Raji (cell line): ENCODE results near the gene SLC24A3.

Experiments used
- POLR2A ChIP-seq: IDR thresholded peaks from 2 replicates; pipeline ENCODE4 v1.6.1; 2011; ENCODE audit warnings: low read depth, low read length, control low read depth; ENCODE audit not compliant: insufficient read depth

The SLC24A3 gene

GRCh38 chr20:19257865-19258264 lies 45.4 kb downstream of the SLC24A3 start:
- no peak for TF ChIP-seq POLR2A

GRCh38 chr20:19259141-19259591 lies 46.7 kb downstream of the SLC24A3 start:
- TF ChIP-seq POLR2A, result no peak

GRCh38 chr20:19260412-19261090 lies 48.1 kb downstream of the SLC24A3 start:
- no peak for TF ChIP-seq POLR2A

- TF ChIP-seq POLR2A, result no peak
Measured at GRCh38 chr20:19264191-19264590, 51.7 kb downstream of the SLC24A3 start.

- TF ChIP-seq POLR2A, result no peak
Measured at GRCh38 chr20:19265646-19266374, 53.4 kb downstream of the SLC24A3 start.

- no peak for TF ChIP-seq POLR2A
Measured at GRCh38 chr20:19268426-19268825, 56.0 kb downstream of the SLC24A3 start.

GRCh38 chr20:19269737-19270340 lies 57.4 kb downstream of the SLC24A3 start:
- no peak for TF ChIP-seq POLR2A

GRCh38 chr20:19271879-19272651 lies 59.6 kb downstream of the SLC24A3 start:
- TF ChIP-seq POLR2A, result no peak

- TF ChIP-seq POLR2A, result no peak
Measured at GRCh38 chr20:19272976-19273654, 60.7 kb downstream of the SLC24A3 start.

- no peak for TF ChIP-seq POLR2A
Measured at GRCh38 chr20:19274001-19274400, 61.6 kb downstream of the SLC24A3 start.

- no peak for TF ChIP-seq POLR2A
Measured at GRCh38 chr20:19274412-19275015, 62.1 kb downstream of the SLC24A3 start.

- TF ChIP-seq POLR2A, result no peak
Measured at GRCh38 chr20:19275038-19275629, 62.7 kb downstream of the SLC24A3 start.

- TF ChIP-seq POLR2A, result no peak
Measured at GRCh38 chr20:19275630-19276071, 63.2 kb downstream of the SLC24A3 start.

- TF ChIP-seq POLR2A, result no peak
Measured at GRCh38 chr20:19277381-19277780, 64.9 kb downstream of the SLC24A3 start.
